NOMO-1 treated with DMSO at 0.1 percent for 48 hours (cell line): ENCODE data around the gene RABGAP1L.
"Not testable (repeated sequence)": the region's sequence is repeated elsewhere in the genome, so short reads cannot be mapped to it uniquely, and the experiment has no call there.

Experiments used
- DNase-seq: peaks from one replicate; lab custom pipeline; 2025; ENCODE audit not compliant: unreplicated experiment; lab: John Stamatoyannopoulos, UW

RABGAP1L gene

GRCh38 chr1:174428033-174428432, 268.7 kb downstream of the RABGAP1L start:
- no peak for DNase-seq

- DNase-seq: no peak
Measured at GRCh38 chr1:174428739-174429138, 269.4 kb downstream of the RABGAP1L start.

- DNase-seq: no peak
Measured at GRCh38 chr1:174433451-174433850, 274.1 kb downstream of the RABGAP1L start.

GRCh38 chr1:174445351-174445750, 286.0 kb downstream of the RABGAP1L start:
- DNase-seq: no peak

- DNase-seq: no peak
Measured at GRCh38 chr1:174445817-174446216, 286.5 kb downstream of the RABGAP1L start.

DNA sequence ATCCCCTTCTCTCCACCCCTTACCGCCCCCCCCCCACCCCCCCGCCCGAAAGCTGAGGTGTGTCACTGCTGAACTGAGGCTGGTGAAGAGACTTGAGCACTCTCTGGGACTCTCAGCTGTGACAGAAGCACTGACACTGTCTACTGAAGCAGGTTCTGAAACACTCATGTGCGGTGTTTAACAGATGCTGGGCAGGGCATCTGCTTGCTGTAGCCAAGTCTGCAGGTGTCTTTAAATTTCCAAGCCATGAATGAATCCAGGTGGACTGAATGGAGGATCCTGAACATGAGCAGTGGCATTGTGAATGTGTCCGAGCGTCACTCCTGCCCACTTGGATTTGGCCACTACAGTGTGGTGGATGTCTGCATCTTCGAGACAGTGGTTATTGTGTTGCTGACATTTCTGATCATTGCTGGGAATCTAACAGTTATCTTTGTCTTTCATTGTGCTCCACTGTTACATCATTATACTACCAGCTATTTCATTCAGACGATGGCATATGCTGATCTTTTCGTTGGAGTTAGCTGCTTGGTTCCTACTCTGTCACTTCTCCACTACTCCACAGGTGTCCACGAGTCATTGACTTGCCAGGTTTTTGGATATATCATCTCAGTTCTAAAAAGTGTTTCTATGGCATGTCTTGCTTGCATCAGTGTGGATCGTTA, 288.7 kb downstream of the RABGAP1L start, which contains the start of gene GPR52:
Gene GPR52 (plus strand): TSS at position 99 of the 665 bp plus-strand sequence. CDS start 148 bp downstream, at position 247.
- DNase-seq: no peak

GRCh38 chr1:174448531-174448883, 289.2 kb downstream of the RABGAP1L start:
- no peak for DNase-seq

DNA sequence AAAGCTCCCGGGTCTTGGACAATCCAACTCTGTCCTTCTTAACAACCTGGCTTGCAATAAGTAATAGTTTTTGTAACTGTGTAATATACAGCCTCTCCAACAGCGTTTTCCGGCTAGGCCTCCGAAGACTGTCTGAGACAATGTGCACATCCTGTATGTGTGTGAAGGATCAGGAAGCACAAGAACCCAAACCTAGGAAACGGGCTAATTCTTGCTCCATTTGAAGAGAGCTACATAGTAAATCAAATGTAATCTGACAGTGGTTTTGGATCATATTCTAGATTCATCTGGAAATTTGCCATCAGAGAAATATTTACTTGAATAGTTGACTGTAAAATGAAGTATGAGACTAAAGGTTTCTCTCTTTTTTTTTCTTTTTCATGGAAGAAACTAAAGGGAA, 289.7 kb downstream of the RABGAP1L start:
- DNase-seq: no peak

GRCh38 chr1:174451408-174451807, 292.1 kb downstream of the RABGAP1L start:
- no peak for DNase-seq

GRCh38 chr1:174465855-174466254, 306.5 kb downstream of the RABGAP1L start:
- no peak for DNase-seq

- no peak for DNase-seq
Measured at GRCh38 chr1:174466607-174467006, 307.3 kb downstream of the RABGAP1L start.

- DNase-seq: no peak
Measured at GRCh38 chr1:174469052-174469451, 309.7 kb downstream of the RABGAP1L start.

GRCh38 chr1:174469687-174470086, 310.4 kb downstream of the RABGAP1L start:
- DNase-seq: no peak

GRCh38 chr1:174479281-174479680, 320.0 kb downstream of the RABGAP1L start:
- no peak for DNase-seq

DNA sequence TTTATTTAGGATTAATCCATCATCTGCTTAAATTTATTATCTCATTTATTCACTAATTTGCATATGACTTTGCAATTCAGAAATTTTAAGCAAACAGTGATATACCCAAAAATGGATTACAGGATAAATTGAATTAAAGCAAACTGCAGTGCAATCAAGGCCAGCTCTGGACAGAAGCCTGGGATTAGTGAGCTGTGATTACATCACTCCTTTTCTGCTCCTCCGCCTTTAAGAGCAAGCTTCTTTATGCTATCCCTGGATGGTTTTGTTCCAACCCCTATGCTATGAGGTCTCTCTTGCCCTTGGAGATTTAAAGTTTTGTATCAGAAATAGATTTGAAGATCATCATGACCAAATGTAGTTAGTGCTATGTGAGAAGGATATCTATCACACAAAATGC, 321.0 kb downstream of the RABGAP1L start:
- DNase-seq: no peak

DNA sequence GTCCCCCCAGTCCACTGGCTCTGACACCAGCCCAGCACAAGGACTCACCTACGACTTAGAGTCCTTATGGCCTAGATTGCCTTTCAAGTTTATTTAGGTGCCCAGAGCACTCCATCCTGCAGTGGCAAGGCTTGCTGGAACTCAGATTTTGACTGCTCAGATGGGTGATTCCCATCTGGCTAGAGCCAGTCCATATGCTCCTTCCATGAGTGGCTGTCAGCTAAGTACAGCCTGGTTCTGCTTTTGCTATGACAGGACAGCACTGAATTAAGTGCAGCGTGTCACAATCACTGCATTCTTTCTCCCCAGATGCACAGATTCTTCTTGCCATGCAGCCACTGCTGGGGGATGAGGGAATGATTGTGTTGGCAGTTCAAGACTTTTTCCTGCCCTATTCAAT, 332.3 kb downstream of the RABGAP1L start:
- DNase-seq: no peak

DNA sequence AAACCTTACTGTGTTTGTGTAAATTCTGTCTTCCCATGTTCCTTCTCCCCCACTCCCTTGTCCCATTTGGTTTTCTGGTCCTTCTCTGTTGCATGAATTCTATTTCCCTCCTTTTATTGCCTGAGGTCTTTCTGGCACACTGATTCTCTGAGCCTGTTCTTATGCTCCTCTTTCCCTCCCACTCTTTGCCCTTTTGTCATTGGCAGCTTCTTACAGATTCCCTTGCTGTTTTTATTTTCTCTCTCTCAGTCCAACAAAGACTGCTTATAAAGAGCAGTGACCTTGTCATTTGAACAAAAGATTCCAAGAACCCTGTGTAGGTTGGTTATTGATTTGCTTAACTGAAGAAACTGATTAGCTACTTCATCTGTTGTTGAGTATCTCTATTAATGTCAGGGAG, 338.2 kb downstream of the RABGAP1L start:
- no peak for DNase-seq

DNA sequence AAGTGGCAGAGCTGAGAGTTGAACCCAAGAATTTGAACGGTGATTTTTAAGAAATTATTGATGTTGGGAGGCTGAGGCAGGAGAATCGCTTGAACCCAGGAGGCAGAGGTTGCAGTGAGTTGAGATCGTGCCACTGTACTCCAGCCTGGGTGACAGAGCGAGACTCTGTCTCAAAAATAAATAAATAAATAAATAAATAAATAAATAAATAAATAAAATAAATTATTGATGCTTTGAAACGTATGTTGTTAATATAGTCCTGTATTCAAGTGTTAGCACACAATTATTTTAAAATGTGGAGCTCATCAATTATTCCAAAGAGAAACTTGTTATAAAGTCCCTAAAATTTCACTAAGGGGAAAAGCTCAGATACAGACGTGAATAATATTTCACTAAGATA, 357.4 kb downstream of the RABGAP1L start:
- DNase-seq: not testable (repeated sequence)

GRCh38 chr1:174519844-174520243, 360.5 kb downstream of the RABGAP1L start:
- no peak for DNase-seq

DNA sequence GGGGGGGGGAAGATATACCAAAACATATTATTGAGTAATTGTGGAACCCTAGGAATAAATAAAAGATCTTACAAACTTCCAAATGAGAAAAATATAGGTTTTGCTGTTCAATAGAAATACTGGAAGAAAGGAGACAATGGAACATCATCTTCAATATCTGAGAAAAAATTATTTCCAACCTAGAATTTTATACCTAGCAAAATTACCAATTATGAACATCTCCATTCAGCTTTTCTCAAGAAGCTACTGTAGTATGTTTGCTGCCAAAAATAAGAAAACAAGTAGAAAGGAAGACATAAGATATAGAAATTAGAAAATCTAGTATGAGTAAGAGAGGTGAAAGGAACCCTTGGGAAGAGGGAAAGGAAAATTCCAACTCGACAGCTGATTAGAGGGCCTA, 372.4 kb downstream of the RABGAP1L start:
- no peak for DNase-seq

GRCh38 chr1:174534789-174535188, 375.5 kb downstream of the RABGAP1L start:
- no peak for DNase-seq

- DNase-seq: no peak
Measured at GRCh38 chr1:174535207-174535606, 375.9 kb downstream of the RABGAP1L start.

GRCh38 chr1:174543421-174543820, 384.1 kb downstream of the RABGAP1L start:
- DNase-seq: not testable (repeated sequence)
